Iris pigment epithelial cell (primary cell): ENCODE results near the gene HSPB1.
"Not testable (repeated sequence)": the region's sequence is repeated elsewhere in the genome, so short reads cannot be mapped to it uniquely, and the experiment has no call there.

Experiments
- DNase-seq: peaks from one replicate; pipeline ENCODE4 v3.0.0-alpha.2; 2011; ENCODE audit warnings: low read depth

Gene HSPB1

DNA sequence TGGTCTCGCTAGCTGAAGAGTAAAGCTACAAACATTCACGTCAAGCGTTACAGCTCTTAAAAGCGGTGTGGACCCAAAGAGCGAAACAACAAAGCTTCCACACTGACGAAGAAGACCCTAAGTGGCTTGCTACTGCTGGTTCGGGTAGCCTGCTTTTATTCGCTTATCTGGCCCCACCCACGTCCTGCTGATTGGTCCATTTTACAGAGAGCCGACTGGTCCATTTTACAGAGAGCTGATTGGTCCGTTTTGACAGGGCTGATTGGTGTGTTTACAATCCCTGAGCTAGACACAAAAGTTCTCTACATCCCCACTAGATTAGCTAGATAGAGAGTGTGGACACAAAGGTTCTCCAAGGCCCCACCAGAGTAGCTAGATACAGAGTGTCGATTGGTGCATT is 6.4 kb downstream of the HSPB1 start:
- DNase-seq = not testable (repeated sequence)

DNA sequence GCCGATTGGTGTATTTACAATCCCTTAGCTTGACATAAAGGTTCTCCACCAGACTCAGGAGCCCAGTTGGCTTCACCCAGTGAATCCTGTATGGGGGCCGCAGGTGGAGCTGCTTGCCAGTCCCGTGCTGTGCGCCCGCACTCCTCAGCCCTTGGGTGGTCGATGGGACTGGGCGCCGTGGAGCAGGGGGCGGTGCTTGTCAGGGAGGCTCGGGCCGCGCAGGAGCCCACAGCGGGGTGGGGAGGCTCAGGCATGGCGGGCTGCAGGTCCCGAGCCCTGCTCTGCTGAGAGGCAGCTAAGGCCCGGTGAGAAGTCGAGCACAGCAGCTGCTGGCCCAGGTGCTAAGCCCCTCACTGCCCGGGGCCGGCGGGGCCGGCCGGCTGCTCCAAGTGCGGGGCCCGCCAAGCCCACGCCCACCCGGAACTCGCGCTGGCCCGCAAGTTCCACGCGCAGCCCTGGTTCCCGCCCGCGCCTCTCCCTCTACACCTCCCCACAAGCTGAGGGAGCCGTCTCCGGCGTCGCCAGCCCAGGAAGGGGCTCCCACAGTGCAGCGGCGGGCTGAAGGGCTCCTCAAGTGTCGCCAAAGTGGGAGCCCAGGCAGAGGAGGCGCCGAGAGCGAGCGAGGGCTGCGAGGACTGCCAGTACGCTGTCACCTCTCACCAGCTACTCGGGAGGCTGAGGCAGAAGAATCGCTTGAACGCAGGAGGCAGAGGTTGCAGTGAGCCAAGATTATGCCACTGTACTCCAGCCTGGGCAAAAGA is 7.0 kb downstream of the HSPB1 start:
- DNase-seq = not testable (repeated sequence)

DNA sequence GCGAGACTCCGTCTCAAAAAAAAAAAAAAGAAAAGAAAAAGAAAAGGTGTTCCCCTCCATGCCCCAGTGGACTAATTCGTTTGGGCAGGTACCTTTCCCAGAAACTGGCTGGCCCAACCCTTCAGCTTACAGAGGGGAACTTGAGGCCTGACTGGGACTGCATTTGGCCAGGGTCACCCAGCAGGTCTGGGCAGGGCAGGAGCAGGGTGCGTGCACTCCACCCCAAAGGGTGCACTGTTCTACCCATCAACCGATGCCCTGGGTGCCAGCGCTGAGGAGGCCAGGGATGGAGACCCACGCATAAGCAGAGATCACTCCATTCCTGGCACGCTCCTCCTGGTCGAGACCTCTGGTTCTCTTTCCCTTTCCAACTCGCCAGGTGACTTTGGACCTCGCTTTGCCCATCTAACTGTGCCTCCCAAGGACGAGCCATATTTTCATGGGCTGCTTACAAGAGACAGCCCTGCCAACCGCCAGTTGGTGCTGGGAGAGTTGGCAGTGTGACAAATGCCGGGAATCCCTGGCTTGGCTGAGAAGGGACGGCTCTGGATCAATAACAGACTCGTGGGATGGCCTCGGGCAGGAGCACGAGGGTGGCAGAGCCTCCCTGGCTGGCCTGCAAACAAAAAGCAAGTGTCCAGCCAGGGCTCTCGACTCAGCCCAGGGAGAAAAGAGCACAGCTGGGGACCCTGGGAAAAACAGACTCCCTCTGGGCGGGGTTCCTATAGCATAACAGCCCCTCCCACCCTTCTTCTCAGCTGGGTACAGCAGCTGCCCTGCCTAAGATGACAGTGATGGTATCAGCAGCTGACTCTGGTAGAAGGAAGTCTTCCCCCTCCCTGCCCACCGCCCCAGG is 7.9 kb downstream of the HSPB1 start:
- DNase-seq = no peak

DNA sequence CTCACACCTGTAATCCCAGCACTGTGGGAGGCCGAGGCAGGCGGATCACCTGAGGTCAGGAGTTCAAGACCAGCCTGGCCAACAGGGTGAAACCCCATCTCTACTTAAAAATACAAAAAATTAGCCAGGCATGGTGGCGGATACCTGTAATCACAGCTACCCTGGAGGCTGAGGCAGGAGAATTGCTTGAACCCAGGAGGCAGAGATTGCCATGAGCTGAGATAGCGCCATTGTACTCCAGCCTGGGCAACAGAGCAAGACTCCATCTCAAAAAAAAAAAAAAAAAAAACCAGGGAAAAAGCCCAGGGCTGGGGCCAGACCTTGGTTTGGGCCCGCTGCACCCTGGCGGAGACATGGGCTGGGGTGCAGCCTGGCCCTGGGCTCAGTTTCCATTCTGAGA is 9.4 kb downstream of the HSPB1 start:
- DNase-seq = not testable (repeated sequence)

DNA sequence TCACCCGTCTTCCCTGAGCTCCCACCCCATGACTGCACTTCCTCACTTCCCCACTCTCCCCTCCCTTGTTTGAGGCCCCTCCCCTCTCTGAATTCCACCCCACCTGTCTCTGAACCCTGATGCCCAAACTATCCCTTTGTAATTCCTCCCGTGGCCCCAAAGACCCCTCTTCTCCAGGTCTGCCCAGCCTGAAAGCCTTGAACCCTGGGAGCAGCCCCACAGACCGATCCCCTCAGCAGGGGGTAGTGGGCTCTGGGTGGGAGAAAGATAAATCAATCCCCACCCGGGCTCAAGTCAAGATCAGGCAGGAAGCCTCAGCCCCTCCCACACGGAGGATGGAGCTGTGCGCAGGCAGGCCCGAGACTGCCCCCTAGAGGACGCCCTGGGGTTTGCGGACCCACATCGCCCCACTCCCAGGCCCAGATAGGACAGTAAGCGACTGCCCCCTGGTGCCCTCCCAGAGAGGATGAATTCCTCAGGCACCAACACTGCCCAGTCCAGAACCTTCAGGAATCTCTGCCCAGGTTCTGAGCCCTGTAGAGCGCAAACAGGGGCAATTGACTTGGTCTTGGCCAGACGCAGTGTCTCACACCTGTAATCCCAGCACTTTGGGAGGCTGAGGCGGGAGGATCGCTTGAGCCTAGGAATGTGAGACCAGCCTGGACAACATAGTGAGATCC is 11.7 kb downstream of the HSPB1 start:
- DNase-seq = peak; percentile 89

DNA sequence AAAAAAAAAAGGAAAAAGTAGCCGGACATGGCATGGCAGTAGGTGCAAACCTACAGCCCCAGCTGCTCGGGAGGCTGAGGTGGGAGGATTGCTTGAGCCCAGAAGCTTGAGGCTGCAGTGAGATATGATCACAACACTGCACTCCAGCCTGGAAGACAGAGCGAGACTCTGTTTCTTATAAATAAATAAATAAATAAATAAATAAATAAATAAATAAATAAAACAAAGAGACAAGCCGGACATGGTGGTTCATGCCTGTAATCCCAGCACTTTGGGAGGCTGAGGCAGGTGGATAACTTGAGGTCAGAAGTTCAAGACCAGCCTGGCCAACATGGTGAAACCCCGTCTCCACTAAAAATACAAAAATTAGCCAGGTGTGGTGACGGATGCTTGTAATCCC is 12.3 kb downstream of the HSPB1 start:
- DNase-seq = not testable (repeated sequence)

DNA sequence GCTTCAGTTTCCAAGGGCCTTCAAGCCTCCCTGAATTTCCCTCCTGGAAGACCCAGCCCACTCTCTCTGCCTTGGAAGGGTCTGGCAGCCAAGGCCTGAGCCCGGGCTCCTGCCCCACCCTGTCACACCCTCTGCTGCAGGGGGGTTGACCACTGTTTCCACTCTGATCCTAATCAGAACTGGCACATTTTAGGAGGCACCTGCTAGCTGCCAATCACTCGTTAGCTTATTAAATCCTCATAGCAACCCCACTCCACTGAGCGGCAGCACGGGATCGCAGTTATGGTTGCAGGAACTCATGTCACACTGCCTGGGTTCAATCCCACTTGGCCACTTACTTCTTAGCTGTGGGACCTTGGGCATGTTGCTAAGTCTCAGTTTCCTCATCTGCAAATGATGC is 12.9 kb downstream of the HSPB1 start:
- DNase-seq = no peak

DNA sequence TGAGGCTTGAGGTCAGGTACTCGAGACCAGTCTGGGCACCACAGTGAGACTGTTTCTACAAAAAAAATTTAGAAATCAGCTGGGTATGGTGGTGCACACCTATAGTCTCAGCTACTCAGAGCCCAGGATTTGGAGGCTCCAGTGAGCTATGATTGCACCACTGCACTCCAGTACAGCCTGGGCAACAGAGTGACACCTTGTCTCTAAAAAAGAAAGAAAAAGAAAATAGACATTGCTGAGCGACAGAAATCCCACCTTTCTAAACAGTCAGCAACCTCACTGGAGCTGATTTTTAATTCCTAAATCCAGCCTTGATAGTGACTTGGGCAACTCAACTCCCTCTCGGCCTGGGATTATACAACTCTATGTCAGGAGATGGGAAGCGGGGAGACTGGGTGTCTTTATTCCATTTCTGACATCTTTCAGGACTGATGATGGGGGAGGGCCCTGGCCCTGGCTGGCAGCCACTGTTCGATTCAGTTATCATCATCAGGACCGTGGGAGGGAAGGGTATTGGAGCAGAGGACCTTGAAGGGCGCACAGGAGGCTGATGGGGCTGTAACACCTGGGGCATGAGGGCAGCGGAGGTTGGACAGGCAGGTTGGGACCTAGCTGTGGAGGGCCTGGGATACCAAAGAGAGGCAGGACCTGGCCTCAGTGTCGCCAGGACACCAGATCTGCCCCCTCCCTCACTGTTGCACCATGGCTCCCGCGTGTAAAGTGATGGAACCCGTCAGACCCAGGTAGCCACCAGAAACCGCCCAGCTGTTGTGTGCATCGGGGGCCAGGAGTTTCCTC is 14.7 kb downstream of the HSPB1 start:
- DNase-seq = no peak

DNA sequence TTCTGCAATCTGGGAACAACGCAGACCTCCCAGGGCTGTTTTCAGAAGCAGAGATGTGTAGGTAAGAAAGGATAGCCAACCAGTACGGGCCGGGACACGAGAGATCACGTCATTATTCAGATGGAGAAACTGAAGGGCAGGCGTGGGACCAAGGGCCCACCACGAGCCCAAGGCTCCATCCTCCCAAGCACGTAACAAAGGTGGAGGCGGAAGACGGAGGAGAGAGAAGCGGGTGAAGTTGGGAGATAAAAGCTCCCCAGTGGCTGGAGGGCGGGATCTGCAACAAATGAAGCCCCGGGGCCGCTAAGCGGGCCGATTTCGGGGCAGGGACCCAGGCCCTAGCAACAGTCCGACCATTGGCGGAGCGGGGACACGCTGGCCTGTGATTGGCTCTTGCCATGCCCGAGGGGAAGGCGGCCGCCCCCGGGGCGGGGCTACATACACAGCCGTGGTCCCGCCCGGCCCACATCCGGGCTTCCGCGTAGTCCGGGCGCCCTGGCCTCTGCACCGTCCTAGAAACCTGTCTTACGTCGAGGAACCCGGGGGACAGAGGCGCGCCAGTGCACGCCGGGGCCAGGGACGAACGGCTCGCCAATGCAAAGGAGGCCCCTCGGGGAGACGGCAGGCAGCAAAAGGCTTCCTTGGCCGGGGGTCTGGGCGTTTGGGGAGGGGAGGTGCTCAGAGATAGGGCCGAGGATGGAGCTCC is 15.5 kb downstream of the HSPB1 start:
- peak; percentile 97 for DNase-seq

DNA sequence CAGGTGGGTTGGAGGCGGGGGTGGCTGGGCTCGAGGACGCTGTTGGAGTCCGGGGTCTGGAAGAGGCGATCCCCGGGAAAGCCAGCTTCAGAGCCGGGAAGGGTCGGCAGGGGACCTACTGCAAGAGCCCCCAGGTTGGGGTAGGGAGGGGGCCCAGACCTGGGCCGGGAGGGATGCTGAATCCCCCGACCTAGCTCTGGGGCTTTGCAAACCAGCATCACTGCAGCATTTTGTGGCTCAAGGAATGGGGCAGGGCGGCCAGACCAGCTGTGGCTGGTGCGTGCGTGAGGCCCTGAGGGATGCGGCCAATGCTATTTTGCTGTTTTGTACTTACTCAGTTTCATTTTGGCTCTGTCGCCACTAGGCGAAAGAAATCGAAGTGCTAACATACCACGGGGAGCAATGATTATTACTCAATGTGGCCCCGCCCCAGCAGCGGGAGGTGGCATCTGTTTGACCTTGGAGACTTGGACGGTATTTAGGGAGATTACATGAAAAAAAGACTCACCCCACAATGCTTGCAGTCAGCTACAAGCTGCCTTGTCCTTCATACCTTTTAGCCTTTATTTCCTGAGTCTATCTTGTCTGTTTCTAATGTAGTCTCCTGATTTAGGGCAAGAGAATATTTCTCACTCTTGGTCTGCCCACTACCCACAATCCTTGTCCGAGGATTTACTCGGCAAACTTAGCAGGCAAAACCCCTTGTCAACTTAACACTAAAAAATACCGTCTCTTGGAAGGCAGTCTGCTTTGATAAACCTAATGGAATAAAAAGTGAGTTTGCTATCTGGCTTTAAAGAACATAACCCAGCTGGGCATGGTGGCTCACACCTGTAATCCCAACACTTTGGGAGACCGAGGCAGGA is 16.2 kb downstream of the HSPB1 start:
- DNase-seq = peak; percentile 96

DNA sequence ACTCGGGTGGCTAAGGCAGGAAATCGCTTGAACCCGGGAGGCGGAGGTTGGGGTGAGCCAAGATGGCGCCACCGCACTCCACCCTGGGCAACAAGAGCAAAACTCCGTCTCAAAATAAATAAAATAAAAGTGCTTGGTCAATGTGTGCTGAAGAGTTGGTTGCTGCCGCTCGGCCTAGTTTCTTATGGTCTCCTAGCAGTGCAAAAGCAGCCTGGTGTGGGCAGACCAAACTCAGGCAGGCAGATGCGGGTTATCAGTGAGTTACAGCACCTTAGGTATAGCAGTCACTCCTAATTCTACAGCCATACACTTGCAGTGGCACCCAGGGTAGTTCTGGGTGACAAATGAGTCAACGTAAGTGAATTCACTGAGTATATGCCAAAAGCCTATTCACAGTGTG is 22.6 kb downstream of the HSPB1 start:
- DNase-seq = no peak

DNA sequence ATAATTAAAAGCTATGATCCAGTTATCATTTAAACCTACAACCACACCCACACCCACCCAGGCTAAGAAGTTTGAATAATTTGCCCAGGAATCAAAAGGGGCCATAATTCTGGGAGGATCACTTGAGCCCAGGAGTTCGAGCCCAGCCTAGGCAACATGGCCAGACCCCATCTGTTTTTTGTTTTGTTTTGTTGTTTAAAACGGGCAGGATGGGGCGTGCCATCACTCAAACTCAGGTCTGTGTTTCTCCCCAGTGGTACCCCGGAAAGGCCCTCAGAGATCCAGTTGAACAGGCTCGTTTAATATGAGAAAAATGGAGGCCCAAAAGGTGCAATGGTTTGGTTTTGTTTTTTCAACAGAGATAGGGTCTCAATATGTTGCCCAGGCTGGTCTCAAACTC is 23.3 kb downstream of the HSPB1 start:
- no peak for DNase-seq

DNA sequence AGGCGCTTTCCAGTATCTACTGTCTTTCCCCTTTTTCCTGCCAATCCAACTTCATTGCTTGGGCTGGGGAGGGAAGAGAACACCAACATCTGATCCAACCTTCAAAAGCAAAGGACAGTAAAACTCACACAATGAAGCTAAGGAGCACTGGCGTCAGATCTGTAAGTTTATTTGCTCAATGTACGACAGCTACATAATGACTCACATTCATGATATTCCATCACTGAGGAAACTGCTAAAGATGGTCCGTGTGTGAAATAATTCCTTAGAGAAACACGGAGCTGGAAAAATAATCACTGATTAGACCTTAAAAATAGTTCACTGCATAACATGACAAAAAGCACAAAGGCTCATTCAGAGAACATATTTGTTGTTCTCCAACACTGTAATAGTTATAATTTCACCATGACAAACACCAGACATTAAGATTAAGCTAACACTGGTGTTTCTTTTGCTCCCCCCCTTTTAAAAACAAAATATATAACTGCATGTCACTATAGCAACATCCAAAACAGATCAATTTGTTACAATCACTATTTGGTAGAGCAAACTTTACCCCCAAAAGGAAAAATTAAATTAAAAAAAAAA is 24.3 kb downstream of the HSPB1 start:
- peak; percentile 80 for DNase-seq

DNA sequence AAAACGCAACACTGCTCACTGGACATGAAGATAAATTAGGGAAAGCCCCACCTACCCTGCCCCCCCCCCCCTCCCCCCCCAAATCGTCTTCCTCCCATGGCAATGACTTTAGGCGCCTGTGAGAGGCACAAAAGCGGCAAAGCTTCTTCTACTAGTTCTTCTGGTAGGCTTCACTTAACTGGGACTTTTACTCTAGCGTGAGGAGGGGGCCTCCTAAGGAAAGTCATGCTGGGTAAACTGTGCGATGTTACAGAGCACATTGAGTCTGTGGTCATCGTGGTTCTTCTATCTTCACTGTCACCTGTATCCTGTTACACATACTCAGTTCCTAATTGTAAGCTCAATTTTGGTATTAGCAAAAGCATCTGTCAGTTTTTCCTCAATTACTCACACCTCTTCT is 25.1 kb downstream of the HSPB1 start:
- no peak for DNase-seq

DNA sequence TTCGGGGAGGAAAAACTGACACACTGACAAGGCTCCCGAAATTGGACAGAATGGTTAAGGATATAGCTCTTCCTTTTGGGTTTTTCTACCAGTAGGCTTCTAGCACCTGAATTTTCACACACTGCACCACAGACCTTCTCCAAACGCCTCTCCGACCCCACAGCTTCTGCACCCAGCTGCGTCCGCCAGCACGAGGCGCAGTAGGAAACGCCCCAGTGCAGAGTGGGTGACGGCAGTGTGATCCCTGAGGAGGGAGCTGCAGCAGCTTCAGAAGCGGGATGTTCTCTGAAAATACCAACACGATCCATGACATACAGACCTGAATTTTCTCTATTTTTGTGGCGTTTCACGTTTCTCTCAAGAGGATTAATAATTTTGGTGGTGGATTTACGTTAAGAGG is 25.9 kb downstream of the HSPB1 start:
- DNase-seq = no peak

DNA sequence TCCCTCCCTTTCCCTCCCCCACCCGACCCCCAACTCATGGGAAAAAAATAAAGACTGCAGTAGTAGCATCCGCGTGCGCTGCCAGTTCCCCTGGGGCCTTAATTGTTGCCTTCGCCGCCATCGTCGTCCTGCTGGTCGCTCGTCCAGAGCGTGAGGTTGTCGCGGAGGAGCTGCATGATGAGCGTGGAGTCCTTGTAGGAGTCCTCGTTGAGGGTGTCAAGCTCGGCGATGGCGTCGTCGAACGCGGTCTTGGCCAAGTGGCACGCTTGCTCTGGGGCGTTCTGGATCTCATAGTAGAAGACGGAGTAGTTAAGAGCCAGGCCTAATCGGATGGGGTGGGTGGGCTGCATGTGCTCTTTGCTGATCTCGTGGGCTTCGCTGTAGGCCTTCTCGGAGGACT is 27.0 kb downstream of the HSPB1 start:
- DNase-seq = no peak

DNA sequence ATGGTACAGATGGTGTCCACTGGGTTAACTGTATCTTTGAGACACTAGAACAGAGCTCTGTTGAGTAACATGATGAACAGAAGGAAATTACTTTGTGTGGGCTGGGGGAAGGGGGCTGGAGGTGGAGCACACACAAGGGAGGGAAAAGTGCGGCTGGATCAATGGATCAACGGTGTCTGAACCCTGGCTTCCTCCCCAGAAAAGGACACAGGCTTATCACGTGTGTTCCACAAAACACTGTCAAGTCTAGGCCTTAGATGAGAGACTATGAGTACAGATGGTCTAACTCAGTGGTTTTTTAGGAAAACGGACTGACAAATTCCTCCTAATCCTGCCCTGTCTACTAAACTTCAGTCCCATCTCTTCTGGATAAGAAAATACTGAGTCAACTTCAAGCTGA is 27.8 kb downstream of the HSPB1 start:
- no peak for DNase-seq

DNA sequence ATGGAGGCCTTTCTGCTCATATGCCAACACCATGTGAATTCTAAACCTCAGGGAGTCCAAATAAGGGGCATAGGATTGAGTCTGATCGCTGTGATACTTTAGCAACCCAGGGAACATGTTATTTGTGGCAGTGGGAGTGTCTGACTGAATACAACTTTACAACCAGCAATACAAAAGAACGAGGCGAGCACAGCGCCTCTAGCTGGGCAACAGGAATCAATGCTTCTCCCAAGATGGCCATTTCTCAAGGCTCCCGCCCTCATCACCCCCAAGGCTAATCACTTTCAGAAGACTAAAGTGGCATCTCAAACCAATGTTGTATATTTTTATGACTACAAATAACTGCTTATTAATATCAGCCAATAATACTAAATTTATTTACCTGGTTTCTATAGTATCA is 28.2 kb downstream of the HSPB1 start:
- no peak for DNase-seq

DNA sequence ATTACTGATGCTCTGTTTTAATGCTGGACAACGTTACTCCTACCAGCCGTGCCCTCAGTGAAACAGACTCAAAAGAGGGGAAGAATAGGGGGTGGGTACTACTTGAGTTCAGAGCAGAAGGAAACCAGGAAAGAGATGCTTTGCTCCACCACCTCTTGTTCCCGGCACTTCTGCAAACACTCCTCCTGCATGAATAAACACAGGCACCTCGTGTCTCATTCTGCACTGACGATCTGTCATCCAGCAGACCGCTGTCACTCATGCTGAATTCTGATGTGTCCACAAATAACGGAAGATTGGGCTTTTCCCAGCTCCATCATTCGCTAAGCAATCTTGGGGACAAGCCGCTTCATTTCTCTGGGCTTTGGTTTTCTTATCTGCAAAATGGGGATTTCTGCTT is 29.6 kb downstream of the HSPB1 start:
- DNase-seq = no peak

DNA sequence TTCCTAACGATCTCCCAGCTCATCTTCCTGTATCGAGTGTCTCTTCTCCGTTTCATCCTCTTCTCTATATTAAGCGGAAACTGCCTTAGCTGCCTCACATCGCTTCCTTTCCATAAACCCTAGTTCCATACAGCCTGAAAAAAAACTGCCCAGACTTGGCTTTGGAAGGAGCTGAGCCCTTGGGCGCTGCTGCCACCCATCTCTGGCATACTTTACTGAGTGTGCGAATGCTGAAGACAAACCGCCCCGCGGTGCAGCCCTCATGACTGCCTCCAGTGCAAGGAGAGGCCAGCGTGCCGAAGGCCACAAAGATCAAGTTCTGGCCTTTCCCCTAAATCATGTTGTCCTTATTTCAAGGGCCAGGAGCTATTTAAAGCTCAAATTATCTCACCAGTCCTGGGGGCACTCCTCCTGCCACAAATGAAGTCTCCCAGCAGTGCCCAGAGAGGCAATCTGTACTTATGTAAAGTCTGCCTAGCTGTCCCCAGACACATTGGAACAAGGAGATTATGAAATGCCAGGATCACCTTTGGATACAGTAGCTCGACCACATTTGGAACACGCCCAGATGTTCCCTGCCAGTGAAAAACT is 31.1 kb downstream of the HSPB1 start:
- no peak for DNase-seq
